ENCODE data around the gene RALGAPA1. TPM values are rescaled to one million over a fixed set of nuclear protein-coding genes. Genes with fewer than 3 reads are reported as not detected.
A peak's percentile ranks its signal among the peaks of the same experiment; 100 is the strongest.

Gene RALGAPA1
- total RNA-seq, 1 experiment from 2014 or later, result 19.9 TPM

- Histone ChIP-seq H3K27ac (no peak overlapping the region), H3K36me3 (no peaks in the 10 kb centered on the region), H3K9me3 (replicated peaks) (0 out of 2 replicates have a peak, but pooled peaks cover 5% of the 10 kb centered on the region), H3K27me3 (replicated peaks) (peaks cover 58% of the 10 kb centered on the region), H3K4me3 (no peak overlapping the region), H3K4me1 (replicated peaks) (peaks cover 27% of the 10 kb centered on the region)
- DNase-seq (ENCODE audit: low read depth in 1 of 2, low spot score in 2 of 2), result peak in 1 of 2 experiments; percentile 41
These were observed 274.1 kb downstream of the RALGAPA1 start for GRCh38 chr14:35534873-35535482.

GRCh38 chr14:35534208-35534872, 274.8 kb downstream of the RALGAPA1 start:
- no peak for DNase-seq (ENCODE audit: low read depth in 1 of 2, low spot score in 2 of 2)
- Histone ChIP-seq H3K9me3 (replicated peaks) (0 out of 2 replicates have a peak, but pooled peaks cover 5% of the 10 kb centered on the region), H3K36me3 (no peaks in the 10 kb centered on the region), H3K27me3 (replicated peaks) (peaks cover 58% of the 10 kb centered on the region), H3K4me3 (peak overlapping the region; percentile 35), H3K27ac (no peak overlapping the region), H3K4me1 (replicated peaks) (peaks cover 27% of the 10 kb centered on the region)

- Histone ChIP-seq H3K27ac (no peak within 1 kb of the TSS), H3K9me3 (replicated peaks) (0 out of 2 replicates have a peak, but pooled peaks cover 5% of the 10 kb centered on the region), H3K4me3 (peak within 1 kb of the TSS; percentile 35), H3K36me3 (no peaks in the 10 kb centered on the region), H3K4me1 (replicated peaks) (peaks cover 27% of the 10 kb centered on the region), H3K27me3 (replicated peaks) (peaks cover 63% of the 10 kb centered on the region)
- peak; percentile 59 to 64 for DNase-seq (ENCODE audit: low read depth in 1 of 2, low spot score in 2 of 2)
These were observed 275.5 kb downstream of the RALGAPA1 start, which contains the start of gene INSM2 for GRCh38 chr14:35533357-35534207. Gene INSM2 (plus strand): TSS chr14:35534164. CDS start chr14:35534253, 89 bp downstream.

GRCh38 chr14:35532783-35533356, 276.2 kb downstream of the RALGAPA1 start:
- Histone ChIP-seq H3K36me3 (no peaks in the 10 kb centered on the region), H3K27me3 (replicated peaks) (peaks cover 67% of the 10 kb centered on the region), H3K9me3 (replicated peaks) (0 out of 2 replicates have a peak, but pooled peaks cover 5% of the 10 kb centered on the region), H3K27ac (no peak overlapping the region), H3K4me3 (peak overlapping the region; percentile 35; the same call in 1 of the 2 replicates), H3K4me1 (replicated peaks) (peaks cover 27% of the 10 kb centered on the region)
- DNase-seq (ENCODE audit: low read depth in 1 of 2, low spot score in 2 of 2), result no peak

- Histone ChIP-seq H3K4me3 (no peak overlapping the region), H3K27me3 (replicated peaks) (peaks cover 67% of the 10 kb centered on the region), H3K4me1 (replicated peaks) (peaks cover 27% of the 10 kb centered on the region), H3K27ac (no peak overlapping the region), H3K9me3 (replicated peaks) (0 out of 2 replicates have a peak, but pooled peaks cover 5% of the 10 kb centered on the region), H3K36me3 (no peaks in the 10 kb centered on the region)
- DNase-seq (ENCODE audit: low read depth in 1 of 2, low spot score in 2 of 2), result no peak
These were observed 276.9 kb downstream of the RALGAPA1 start for GRCh38 chr14:35531960-35532747.

GRCh38 chr14:35526962-35527361, 282.1 kb downstream of the RALGAPA1 start:
- Histone ChIP-seq H3K36me3 (no peaks in the 10 kb centered on the region), H3K27me3 (replicated peaks) (peaks cover 25% of the 10 kb centered on the region)

GRCh38 chr14:35525695-35526094, 283.4 kb downstream of the RALGAPA1 start:
- DNase-seq (ENCODE audit: low read depth in 1 of 2, low spot score in 2 of 2), result no peak
- H3K27me3 ChIP-seq (replicated peaks), result peaks cover 14% of the 10 kb centered on the region; the same call in 1 of the 2 replicates
- no peak overlapping the region for H3K27ac ChIP-seq
- no peaks in the 10 kb centered on the region for H3K9me3 ChIP-seq (replicated peaks)
- no peaks in the 10 kb centered on the region for H3K4me1 ChIP-seq (replicated peaks)
- H3K4me3 ChIP-seq, result no peak overlapping the region
- no peaks in the 10 kb centered on the region for H3K36me3 ChIP-seq

More at GRCh38 chr14:35526962-35527361, 282.1 kb downstream of the RALGAPA1 start:
- H3K4me3 ChIP-seq, result no peak overlapping the region
- DNase-seq (ENCODE audit: low read depth in 1 of 2, low spot score in 2 of 2), result no peak
- no peak overlapping the region for H3K27ac ChIP-seq
- H3K4me1 ChIP-seq (replicated peaks), result no peaks in the 10 kb centered on the region
- H3K9me3 ChIP-seq (replicated peaks), result no peaks in the 10 kb centered on the region

- DNase-seq (ENCODE audit: low read depth in 1 of 2, low spot score in 2 of 2), result no peak
These were observed 289.1 kb downstream of the RALGAPA1 start for GRCh38 chr14:35519986-35520385.

GRCh38 chr14:35515916-35516315, 293.2 kb downstream of the RALGAPA1 start:
- no peak for DNase-seq (ENCODE audit: low read depth in 1 of 2, low spot score in 2 of 2)
- Histone ChIP-seq H3K9me3 (replicated peaks) (no peaks in the 10 kb centered on the region), H3K4me3 (no peak overlapping the region), H3K27me3 (replicated peaks) (no peaks in the 10 kb centered on the region), H3K36me3 (no peaks in the 10 kb centered on the region), H3K4me1 (replicated peaks) (no peaks in the 10 kb centered on the region), H3K27ac (no peak overlapping the region)

More at GRCh38 chr14:35519986-35520385, 289.1 kb downstream of the RALGAPA1 start:
- Histone ChIP-seq H3K27ac (no peak overlapping the region), H3K36me3 (no peaks in the 10 kb centered on the region), H3K4me1 (replicated peaks) (no peaks in the 10 kb centered on the region), H3K9me3 (replicated peaks) (no peaks in the 10 kb centered on the region), H3K4me3 (no peak overlapping the region), H3K27me3 (replicated peaks) (no peaks in the 10 kb centered on the region)

GRCh38 chr14:35512765-35513164, 296.3 kb downstream of the RALGAPA1 start:
- Histone ChIP-seq H3K4me3 (no peak overlapping the region), H3K4me1 (replicated peaks) (no peaks in the 10 kb centered on the region), H3K36me3 (no peaks in the 10 kb centered on the region), H3K9me3 (replicated peaks) (no peaks in the 10 kb centered on the region), H3K27ac (no peak overlapping the region), H3K27me3 (replicated peaks) (0 out of 2 replicates have a peak, but pooled peaks cover 5% of the 10 kb centered on the region)
- no peak for DNase-seq (ENCODE audit: low read depth in 1 of 2, low spot score in 2 of 2)

- 0 out of 2 replicates have a peak, but pooled peaks cover 8% of the 10 kb centered on the region for H3K27me3 ChIP-seq (replicated peaks)
- H3K27ac ChIP-seq, result no peak overlapping the region
- no peaks in the 10 kb centered on the region for H3K4me1 ChIP-seq (replicated peaks)
- DNase-seq (ENCODE audit: low read depth in 1 of 2, low spot score in 2 of 2), result no peak
- H3K4me3 ChIP-seq, result no peak overlapping the region
- H3K9me3 ChIP-seq (replicated peaks), result no peaks in the 10 kb centered on the region
- H3K36me3 ChIP-seq, result no peaks in the 10 kb centered on the region
These were observed 299.2 kb downstream of the RALGAPA1 start for GRCh38 chr14:35509846-35510245.

- DNase-seq (ENCODE audit: low read depth in 1 of 2, low spot score in 2 of 2), result no peak
- H3K9me3 ChIP-seq (replicated peaks), result no peaks in the 10 kb centered on the region
- H3K27me3 ChIP-seq (replicated peaks), result 0 out of 2 replicates have a peak, but pooled peaks cover 8% of the 10 kb centered on the region
- H3K4me3 ChIP-seq, result no peak overlapping the region
- H3K36me3 ChIP-seq, result no peaks in the 10 kb centered on the region
- H3K27ac ChIP-seq, result no peak overlapping the region
- H3K4me1 ChIP-seq (replicated peaks), result no peaks in the 10 kb centered on the region
These were observed 302.2 kb downstream of the RALGAPA1 start for GRCh38 chr14:35506927-35507326.
